H9 (cell line): ENCODE measurements around the gene GLMP. TPM values are rescaled to one million over a fixed set of nuclear protein-coding genes. Genes with fewer than 3 reads are reported as not detected.

Experiments
- DNase-seq: peaks from one replicate; pipeline ENCODE4 v3.0.0-alpha.2; 2017
- H2AFZ ChIP-seq: one replicate; pipeline ENCODE4 v1.6.1; 2013; ENCODE audit warnings: mild to moderate bottlenecking, low read length, control low read depth, moderate library complexity
- H2AK5ac ChIP-seq: 2 replicates; pipeline ENCODE4 v1.6.1; 2013; ENCODE audit warnings: low read length, control low read depth, mixed read lengths; ENCODE audit not compliant: insufficient read length
- H2BK120ac ChIP-seq: one replicate; pipeline ENCODE4 v1.6.1; 2013; ENCODE audit warnings: low read depth, mild to moderate bottlenecking, low read length, control low read depth, inconsistent platforms; ENCODE audit not compliant: poor library complexity, severe bottlenecking
- H2BK12ac ChIP-seq: 2 replicates; pipeline ENCODE4 v1.6.1; 2013; ENCODE audit warnings: low read length, control low read depth, mixed read lengths, low read depth; ENCODE audit not compliant: insufficient read length
- H2BK15ac ChIP-seq: 2 replicates; pipeline ENCODE4 v1.6.1; 2013; ENCODE audit warnings: low read depth, low read length, control low read depth
- H2BK20ac ChIP-seq: one replicate; pipeline ENCODE4 v1.6.1; 2013; ENCODE audit warnings: low read depth, mild to moderate bottlenecking, low read length, control low read depth, inconsistent platforms; ENCODE audit not compliant: poor library complexity, severe bottlenecking
- H2BK5ac ChIP-seq: 2 replicates; pipeline ENCODE4 v1.6.1; 2013; ENCODE audit warnings: low read length, control low read depth, mixed read lengths; ENCODE audit not compliant: insufficient read length
- H3K14ac ChIP-seq: 2 replicates; pipeline ENCODE4 v1.6.1; 2013; ENCODE audit warnings: low read length, control low read depth; ENCODE audit not compliant: insufficient read depth
- H3K18ac ChIP-seq: 2 replicates; pipeline ENCODE4 v1.6.1; 2013; ENCODE audit warnings: low read depth, mild to moderate bottlenecking, mixed read lengths, low read length, control low read depth; ENCODE audit not compliant: insufficient read length
- H3K23ac ChIP-seq: 2 replicates; pipeline ENCODE4 v1.6.1; 2013; ENCODE audit warnings: low read length, control low read depth, mixed read lengths, low read depth; ENCODE audit not compliant: insufficient read length
- H3K23me2 ChIP-seq: 2 replicates; pipeline ENCODE4 v1.6.1; 2013; ENCODE audit warnings: low read depth, mild to moderate bottlenecking, mixed read lengths, low read length, control low read depth; ENCODE audit not compliant: insufficient read length, poor library complexity, severe bottlenecking
- H3K27ac ChIP-seq: 2 replicates; pipeline ENCODE4 v1.5.1; 2013; ENCODE audit warnings: low read length, control low read depth, mixed read lengths, low read depth; ENCODE audit not compliant: insufficient read length
- H3K27me3 ChIP-seq: 2 replicates; pipeline ENCODE4 v1.6.1; 2013; ENCODE audit warnings: low read length, control low read depth, inconsistent platforms; ENCODE audit not compliant: insufficient read depth
- H3K4ac ChIP-seq: 2 replicates; pipeline ENCODE4 v1.6.1; 2013; ENCODE audit warnings: low read depth, mild to moderate bottlenecking, control low read depth, inconsistent platforms, low read length, moderate library complexity
- H3K4me1 ChIP-seq: 2 replicates; pipeline ENCODE4 v1.6.1; 2013; ENCODE audit warnings: low read length, control low read depth, inconsistent platforms; ENCODE audit not compliant: insufficient read depth
- H3K4me2 ChIP-seq: 2 replicates; pipeline ENCODE4 v1.6.1; 2013; ENCODE audit warnings: low read length, control low read depth, mixed read lengths; ENCODE audit not compliant: insufficient read length, insufficient read depth
- H3K56ac ChIP-seq: 2 replicates; pipeline ENCODE4 v1.6.1; 2013; ENCODE audit warnings: low read depth, mild to moderate bottlenecking, mixed read lengths, low read length, control low read depth; ENCODE audit not compliant: insufficient read length
- H3K79me1 ChIP-seq: 2 replicates; pipeline ENCODE4 v1.6.1; 2013; ENCODE audit warnings: low read depth, mild to moderate bottlenecking, moderate library complexity, low read length, control low read depth, inconsistent platforms; ENCODE audit not compliant: insufficient read depth, poor library complexity, severe bottlenecking
- H3K79me2 ChIP-seq: 2 replicates; pipeline ENCODE4 v1.6.1; 2013; ENCODE audit warnings: low read length, control low read depth, inconsistent platforms; ENCODE audit not compliant: insufficient read depth
- H3K9ac ChIP-seq: 2 replicates; pipeline ENCODE4 v1.6.1; 2013; ENCODE audit warnings: low read length, control low read depth, mixed read lengths; ENCODE audit not compliant: insufficient read length; ENCODE audit errors: extremely low read depth
- H3K9me3 ChIP-seq: one replicate; pipeline ENCODE4 v1.6.1; 2013; ENCODE audit warnings: low read depth, low read length, inconsistent platforms; ENCODE audit not compliant: control insufficient read depth
- H3T11ph ChIP-seq: one replicate; pipeline ENCODE4 v1.6.1; 2013; ENCODE audit warnings: mild to moderate bottlenecking, low read length, control low read depth, inconsistent platforms
- H4K20me1 ChIP-seq: one replicate; pipeline ENCODE4 v1.6.1; 2013; ENCODE audit not compliant: control insufficient read depth, insufficient read length, insufficient read depth
- H4K5ac ChIP-seq: 2 replicates; pipeline ENCODE4 v1.6.1; 2013; ENCODE audit warnings: low read depth, mild to moderate bottlenecking, mixed read lengths, low read length, control low read depth; ENCODE audit not compliant: insufficient read length
- H4K8ac ChIP-seq: replicated peaks from 2 replicates; pipeline ENCODE4 v1.6.1; 2013; ENCODE audit warnings: low read length, control low read depth, mixed read lengths, low read depth; ENCODE audit not compliant: insufficient read length
- H4K91ac ChIP-seq: 2 replicates; pipeline ENCODE4 v1.6.1; 2013; ENCODE audit warnings: low read depth, mild to moderate bottlenecking, moderate library complexity, mixed read lengths, low read length, control low read depth; ENCODE audit not compliant: insufficient read length
- H3K27ac Mint-ChIP-seq, 3 experiments: 2 replicates in 2 of 3; 3 replicates in 1 of 3; pipeline ENCODE4 v1.8.0; 2020 to 2021; ENCODE audit warnings: mixed read lengths in 3 of 3, mild to moderate bottlenecking in 1 of 3, moderate library complexity in 1 of 3
- H3K27me3 Mint-ChIP-seq: 2 replicates; pipeline ENCODE4 v1.8.0; 2021; ENCODE audit warnings: low read depth, mild to moderate bottlenecking, moderate library complexity, mixed read lengths
- H3K36me3 Mint-ChIP-seq, 3 experiments: 2 replicates in 2 of 3; 3 replicates in 1 of 3; pipeline ENCODE4 v1.8.0; 2020 to 2021; ENCODE audit warnings: low read depth in 3 of 3, mixed read lengths in 3 of 3; ENCODE audit not compliant: insufficient read depth in 1 of 3
- H3K4me1 Mint-ChIP-seq, 2 experiments: 2 replicates each; pipeline ENCODE4 v1.8.0; 2020; ENCODE audit warnings: mixed read lengths in 2 of 2
- H3K4me3 Mint-ChIP-seq, 2 experiments: 2 replicates in 1 of 2; 3 replicates in 1 of 2; pipeline ENCODE4 v1.8.0; 2020 to 2021; ENCODE audit warnings: mild to moderate bottlenecking in 2 of 2, mixed read lengths in 2 of 2, moderate library complexity in 1 of 2
- H3K9me3 Mint-ChIP-seq, 2 experiments: 2 replicates in 1 of 2; 3 replicates in 1 of 2; pipeline ENCODE4 v1.8.0; 2020; ENCODE audit warnings: mild to moderate bottlenecking in 2 of 2, mixed read lengths in 2 of 2, moderate library complexity in 1 of 2
- WGBS: extraction: QIAGEN DNeasy Blood & Tissue Kit; methylation state at CpG from one replicate; pipeline ENCODE4 v1.1.7; 2013; ENCODE audit warnings: missing lambda C conversion rate, low lambda C conversion rate, mixed read lengths; ENCODE audit not compliant: insufficient read length; ENCODE audit errors: extremely low coverage; 5-methylcytosine and 5-hydroxymethylcytosine counted together
- total RNA-seq: library from RNA; stranded (reverse); gene quantifications from 2 replicates; pipeline ENCODE4 v1.2.1, GENCODE V29; 2021
- TF ChIP-seq, protein P1 (sequence below): fragments of 200-600 bp; sonication (generic); conservative IDR thresholded peaks from 3 replicates; pipeline ENCODE4 v1.8.0; 2021; ENCODE audit warnings: antibody characterized with exemption, mild to moderate bottlenecking

The GLMP gene
- total RNA-seq, 1 experiment from 2014 or later = 49.2 TPM

DNA sequence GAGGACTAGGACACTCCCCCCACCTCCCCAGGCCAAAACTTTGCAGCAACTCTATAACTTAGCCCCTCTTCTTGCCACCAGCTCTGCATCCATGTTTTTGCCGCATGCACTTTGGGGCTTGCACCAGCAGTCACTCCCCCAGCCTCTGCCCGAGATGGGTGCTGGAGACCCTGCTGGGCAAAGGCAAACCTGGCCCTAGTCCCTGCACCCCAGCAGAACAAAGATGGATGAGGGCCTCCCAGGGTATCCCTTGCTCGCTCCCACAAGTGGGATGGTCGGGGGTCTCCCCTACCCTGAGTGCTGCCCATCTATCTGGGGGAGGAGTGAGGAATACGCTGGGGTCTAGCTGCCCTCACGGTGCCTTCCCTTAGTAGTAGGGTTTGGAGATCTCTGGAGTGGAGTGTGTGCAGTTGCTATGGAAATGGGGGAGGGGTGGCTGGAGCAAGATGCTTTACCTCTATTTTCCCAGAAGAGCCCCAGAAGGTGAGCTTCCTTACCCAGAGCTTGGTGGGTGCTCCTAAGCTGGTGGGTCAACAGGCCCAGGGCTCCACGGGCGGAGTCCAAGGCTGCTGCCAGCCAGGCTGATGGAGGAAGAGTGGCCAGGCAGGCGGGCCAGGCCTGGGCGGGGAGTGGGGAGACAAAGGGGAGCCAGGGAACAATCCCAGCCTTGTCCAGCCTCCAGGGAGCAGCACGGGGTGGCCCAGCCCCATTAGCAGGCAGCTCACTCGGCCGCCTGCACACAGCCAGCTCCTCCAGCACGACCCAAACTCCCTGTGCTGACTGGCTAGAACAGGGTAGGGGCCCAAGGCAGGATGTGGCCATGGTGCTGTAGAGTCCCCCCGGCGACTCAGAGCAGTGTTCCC is 47.8 kb downstream of the GLMP start, which contains the start of gene PAQR6:
PAQR6 (minus strand) TSS at position 597 of the 863 bp plus-strand sequence. CDS start 1,325 bp downstream, outside the sequence.
- Histone ChIP-seq H3K56ac (no peak within 1 kb of the TSS), H4K5ac (no peak within 1 kb of the TSS), H3K27ac (no peak within 1 kb of the TSS), H3K9me3 (no peaks in the 10 kb centered on the region), H2AFZ (no peak within 1 kb of the TSS), H4K8ac (no peak within 1 kb of the TSS), H3K4ac (no peak within 1 kb of the TSS), H3K27me3 (no peaks in the 10 kb centered on the region), H4K91ac (no peak within 1 kb of the TSS), H3K79me1 (no peaks in the 10 kb centered on the region), H2AK5ac (no peak within 1 kb of the TSS), H3K9ac (no peak within 1 kb of the TSS), H3K18ac (no peak within 1 kb of the TSS), H4K20me1 (no peaks in the 10 kb centered on the region), H2BK5ac (no peak within 1 kb of the TSS), H3K23me2 (peaks cover 3% of the 10 kb centered on the region), H3K4me1 (peaks cover 2% of the 10 kb centered on the region; the same call in 1 of the 2 replicates), H3K14ac (peak within 1 kb of the TSS; percentile 26; the same call in 1 of the 2 replicates), H3K4me2 (no peak within 1 kb of the TSS), H2BK15ac (no peak within 1 kb of the TSS), H2BK20ac (no peak within 1 kb of the TSS), H2BK12ac (no peak within 1 kb of the TSS), H3K23ac (no peak within 1 kb of the TSS), H3K79me2 (no peaks in the 10 kb centered on the region), H2BK120ac (no peak within 1 kb of the TSS), H3T11ph (no peak within 1 kb of the TSS)
- no peaks in the 10 kb centered on the region for H3K9me3 Mint-ChIP-seq
- H3K27ac Mint-ChIP-seq = peak within 1 kb of the TSS; percentile 61 to 89 (median 70); a peak in 5 of 7 replicates
- H3K4me3 Mint-ChIP-seq = no peak within 1 kb of the TSS
- peaks cover 16 to 46% (median 35%) of the 10 kb centered on the region in 3 experiments; a peak in 6 of 7 replicates for H3K36me3 Mint-ChIP-seq
- H3K27me3 Mint-ChIP-seq = peaks cover 4% of the 10 kb centered on the region; the same call in 1 of the 2 replicates
- no CpG with 5 or more reads among the region's 16 CpGs for WGBS
- peaks cover 15 to 22% of the 10 kb centered on the region in 2 experiments for H3K4me1 Mint-ChIP-seq
- DNase-seq = peak; percentile 61
- TF ChIP-seq, protein P1, sequence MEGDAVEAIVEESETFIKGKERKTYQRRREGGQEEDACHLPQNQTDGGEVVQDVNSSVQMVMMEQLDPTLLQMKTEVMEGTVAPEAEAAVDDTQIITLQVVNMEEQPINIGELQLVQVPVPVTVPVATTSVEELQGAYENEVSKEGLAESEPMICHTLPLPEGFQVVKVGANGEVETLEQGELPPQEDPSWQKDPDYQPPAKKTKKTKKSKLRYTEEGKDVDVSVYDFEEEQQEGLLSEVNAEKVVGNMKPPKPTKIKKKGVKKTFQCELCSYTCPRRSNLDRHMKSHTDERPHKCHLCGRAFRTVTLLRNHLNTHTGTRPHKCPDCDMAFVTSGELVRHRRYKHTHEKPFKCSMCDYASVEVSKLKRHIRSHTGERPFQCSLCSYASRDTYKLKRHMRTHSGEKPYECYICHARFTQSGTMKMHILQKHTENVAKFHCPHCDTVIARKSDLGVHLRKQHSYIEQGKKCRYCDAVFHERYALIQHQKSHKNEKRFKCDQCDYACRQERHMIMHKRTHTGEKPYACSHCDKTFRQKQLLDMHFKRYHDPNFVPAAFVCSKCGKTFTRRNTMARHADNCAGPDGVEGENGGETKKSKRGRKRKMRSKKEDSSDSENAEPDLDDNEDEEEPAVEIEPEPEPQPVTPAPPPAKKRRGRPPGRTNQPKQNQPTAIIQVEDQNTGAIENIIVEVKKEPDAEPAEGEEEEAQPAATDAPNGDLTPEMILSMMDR = no peak
